ENCODE data around the gene BEGAIN. TPM values are rescaled to one million over a fixed set of nuclear protein-coding genes. Genes with fewer than 3 reads are reported as not detected.

Gene BEGAIN
- total RNA-seq, 2 donors from 2014 or later: 0.91 to 1.3 TPM

GRCh38 chr14:100587763-100588411 is 670 bp upstream of the BEGAIN start:
- Histone ChIP-seq H3K4me1 (ENCODE audit: control insufficient read depth, insufficient read depth, low read length) (no peaks in the 10 kb centered on the region), H3K9me3 (ENCODE audit: control insufficient read depth, low read length) (no peaks in the 10 kb centered on the region), H3K27me3 (ENCODE audit: control insufficient read depth, insufficient read depth, low read length, poor library complexity, severe bottlenecking) (peaks cover 60% of the 10 kb centered on the region), H3K4me3 (ENCODE audit: low read length) (no peak overlapping the region), H3K27ac (ENCODE audit: low read depth, low read length) (no peak overlapping the region), H3K36me3 (ENCODE audit: control insufficient read depth, insufficient read depth, low read length) (no peaks in the 10 kb centered on the region), H3K9ac (ENCODE audit: extremely low read depth, low read length, poor library complexity, severe bottlenecking) (no peak overlapping the region)
- Mint-ChIP-seq H3K27me3 (ENCODE audit: insufficient read depth) (peaks cover 71% of the 10 kb centered on the region), H3K4me3 (peak overlapping the region; percentile 50), H3K36me3 (ENCODE audit: low read depth) (no peaks in the 10 kb centered on the region), H3K27ac (no peak overlapping the region), H3K9me3 (no peaks in the 10 kb centered on the region), H3K4me1 (no peaks in the 10 kb centered on the region)
- 81% methylated on average over 3 to 15 of the region's 15 CpGs for WGBS, 2 experiments (ENCODE audit: insufficient coverage in 1 of 2, insufficient read length in 1 of 2)
- DNase-seq: peak; percentile 39
- no peak for TF ChIP-seq CTCF (conservative IDR thresholded peaks at IDR 0.05)

DNA sequence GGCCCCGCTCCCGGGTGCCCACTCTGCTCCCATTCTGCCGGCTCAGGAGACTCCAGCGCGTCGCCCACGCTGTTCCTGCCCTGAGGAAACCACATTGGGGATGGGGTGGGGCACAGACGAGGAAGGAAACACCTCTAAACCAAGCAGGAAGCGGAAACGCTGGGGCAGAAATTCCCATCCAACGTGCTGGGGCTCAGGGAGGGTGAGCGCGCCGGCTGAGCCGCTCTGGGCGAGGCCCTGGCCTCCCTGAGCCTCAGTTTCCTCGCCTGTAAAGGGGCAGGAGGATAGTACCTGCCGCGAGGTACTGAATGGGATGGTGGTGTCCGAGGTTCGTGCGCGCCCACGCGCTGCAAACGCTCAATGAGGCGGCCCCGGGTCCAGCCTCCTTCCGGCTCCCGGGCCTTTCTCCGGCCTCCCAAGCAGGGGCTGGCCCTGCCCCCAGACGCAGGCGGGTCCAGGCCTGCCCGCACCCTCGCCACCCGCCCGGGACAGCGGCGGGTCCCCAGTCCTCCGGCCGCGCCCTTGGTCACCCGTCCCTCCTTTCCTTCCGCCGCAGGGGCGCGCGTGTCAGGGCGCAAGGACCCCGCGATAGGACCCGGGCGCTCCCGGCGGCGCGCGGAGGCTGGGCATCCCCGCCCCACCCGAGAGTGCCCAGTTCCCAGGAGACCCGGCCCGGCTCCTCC is 673 bp downstream of the BEGAIN start:
- peaks cover 66% of the 10 kb centered on the region for H3K27me3 Mint-ChIP-seq (ENCODE audit: insufficient read depth)

GRCh38 chr14:100586153-100586402 is 1.1 kb downstream of the BEGAIN start:
- no peak overlapping the region for H3K4me3 ChIP-seq (ENCODE audit: low read length)
- no peaks in the 10 kb centered on the region for H3K4me1 ChIP-seq (ENCODE audit: control insufficient read depth, insufficient read depth, low read length)
- 63 to 90% methylated on average over 2 to 8 of the region's 8 CpGs for WGBS, 2 experiments (ENCODE audit: insufficient coverage in 1 of 2, insufficient read length in 1 of 2)
- H3K36me3 Mint-ChIP-seq (ENCODE audit: low read depth): no peaks in the 10 kb centered on the region
- H3K9ac ChIP-seq (ENCODE audit: extremely low read depth, low read length, poor library complexity, severe bottlenecking): no peak overlapping the region
- no peaks in the 10 kb centered on the region for H3K36me3 ChIP-seq (ENCODE audit: control insufficient read depth, insufficient read depth, low read length)
- H3K27me3 Mint-ChIP-seq (ENCODE audit: insufficient read depth): peaks cover 63% of the 10 kb centered on the region
- TF ChIP-seq CTCF (conservative IDR thresholded peaks at IDR 0.05): no peak
- no peak overlapping the region for H3K27ac Mint-ChIP-seq
- H3K9me3 Mint-ChIP-seq: no peaks in the 10 kb centered on the region
- H3K4me3 Mint-ChIP-seq: peak overlapping the region; percentile 50
- H3K9me3 ChIP-seq (ENCODE audit: control insufficient read depth, low read length): no peaks in the 10 kb centered on the region
- DNase-seq: no peak
- H3K4me1 Mint-ChIP-seq: no peaks in the 10 kb centered on the region
- peaks cover 60% of the 10 kb centered on the region for H3K27me3 ChIP-seq (ENCODE audit: control insufficient read depth, insufficient read depth, low read length, poor library complexity, severe bottlenecking)
- no peak overlapping the region for H3K27ac ChIP-seq (ENCODE audit: low read depth, low read length)

More for the DNA sequence above, 673 bp downstream of the BEGAIN start:
- H3K4me1 Mint-ChIP-seq: no peaks in the 10 kb centered on the region
- no peak overlapping the region for H3K27ac Mint-ChIP-seq
- H3K9me3 Mint-ChIP-seq: no peaks in the 10 kb centered on the region
- WGBS, 2 experiments (ENCODE audit: insufficient coverage in 1 of 2, insufficient read length in 1 of 2): 11 to 19% methylated on average over 8 to 62 of the region's 62 CpGs
- no peaks in the 10 kb centered on the region for H3K4me1 ChIP-seq (ENCODE audit: control insufficient read depth, insufficient read depth, low read length)
- H3K27ac ChIP-seq (ENCODE audit: low read depth, low read length): no peak overlapping the region
- no peaks in the 10 kb centered on the region for H3K9me3 ChIP-seq (ENCODE audit: control insufficient read depth, low read length)
- H3K9ac ChIP-seq (ENCODE audit: extremely low read depth, low read length, poor library complexity, severe bottlenecking): no peak overlapping the region
- no peaks in the 10 kb centered on the region for H3K36me3 ChIP-seq (ENCODE audit: control insufficient read depth, insufficient read depth, low read length)
- H3K36me3 Mint-ChIP-seq (ENCODE audit: low read depth): no peaks in the 10 kb centered on the region
- no peak for TF ChIP-seq CTCF (conservative IDR thresholded peaks at IDR 0.05)
- peak; percentile 67 for DNase-seq
- peak overlapping the region; percentile 58 for H3K4me3 ChIP-seq (ENCODE audit: low read length)
- H3K27me3 ChIP-seq (ENCODE audit: control insufficient read depth, insufficient read depth, low read length, poor library complexity, severe bottlenecking): peaks cover 60% of the 10 kb centered on the region
- peak overlapping the region; percentile 50 for H3K4me3 Mint-ChIP-seq
